SU-DHL-6 (cell line): ENCODE results near the gene ALKBH2.

ENCODE experiments used
- CTCF ChIP-seq: fragments of 200-600 bp; sonication (generic); IDR thresholded peaks from one replicate; pipeline ENCODE4 v1.5.1; 2017; ENCODE audit warnings: antibody characterized with exemption, mild to moderate bottlenecking, low read length, moderate library complexity; ENCODE audit not compliant: insufficient read depth, poor library complexity, severe bottlenecking
- EZH2phosphoT487 ChIP-seq: fragments of 200-600 bp; sonication (generic), shearing (Covaris generic); conservative IDR thresholded peaks from 2 replicates; pipeline ENCODE4 v1.6.1; 2018; ENCODE audit warnings: mild to moderate bottlenecking, antibody characterized with exemption, low read length, moderate library complexity, mixed read lengths

DNA sequence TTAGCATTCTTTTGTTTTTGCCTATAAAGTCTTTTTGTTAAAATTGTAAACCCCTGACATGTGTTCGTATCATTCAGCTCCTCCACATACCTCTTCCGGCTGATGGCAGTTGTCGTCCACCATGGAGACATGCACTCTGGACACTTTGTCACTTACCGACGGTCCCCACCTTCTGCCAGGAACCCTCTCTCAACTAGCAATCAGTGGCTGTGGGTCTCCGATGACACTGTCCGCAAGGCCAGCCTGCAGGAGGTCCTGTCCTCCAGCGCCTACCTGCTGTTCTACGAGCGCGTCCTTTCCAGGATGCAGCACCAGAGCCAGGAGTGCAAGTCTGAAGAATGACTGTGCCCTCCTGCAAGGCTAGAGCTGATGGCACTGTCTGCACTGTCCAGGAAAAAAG lies 7.7 kb downstream of the ALKBH2 start:
- TF ChIP-seq CTCF (no peak), EZH2phosphoT487 (no peak)
